Osteoblast (primary cell): ENCODE data around the gene CCDC82. TPM values are rescaled to one million over a fixed set of nuclear protein-coding genes. Genes with fewer than 3 reads are reported as not detected.

Experiments
- DNase-seq: peaks from one replicate; pipeline ENCODE4 v3.0.0; 2011; ENCODE audit warnings: low spot score, mixed read lengths; ENCODE audit not compliant: insufficient read length; ENCODE audit errors: missing footprints
- H2AFZ ChIP-seq: 2 replicates; pipeline ENCODE4 v1.6.0; 2011; ENCODE audit warnings: mild to moderate bottlenecking, low read length
- H3K27ac ChIP-seq: 2 replicates; pipeline ENCODE4 v1.5.1; 2011; ENCODE audit warnings: mild to moderate bottlenecking, low read depth, low read length, moderate library complexity
- H3K27me3 ChIP-seq: 2 replicates; pipeline ENCODE4 v1.6.0; 2012; ENCODE audit warnings: mild to moderate bottlenecking, control low read depth, inconsistent platforms, low read length, moderate library complexity; ENCODE audit not compliant: insufficient read depth
- H3K36me3 ChIP-seq: 2 replicates; pipeline ENCODE4 v1.5.1; 2011; ENCODE audit warnings: mild to moderate bottlenecking, low read length, control low read depth, moderate library complexity; ENCODE audit not compliant: insufficient read depth
- H3K4me1 ChIP-seq: 2 replicates; pipeline ENCODE4 v1.5.1; 2011; ENCODE audit warnings: mild to moderate bottlenecking, low read length, control low read depth, moderate library complexity; ENCODE audit not compliant: insufficient read depth
- H3K4me2 ChIP-seq: 2 replicates; pipeline ENCODE4 v1.6.0; 2011; ENCODE audit warnings: mild to moderate bottlenecking, low read length; ENCODE audit not compliant: insufficient read depth
- H3K4me3 ChIP-seq: fragments of 200-600 bp; sonication (generic); 3 replicates; pipeline ENCODE4 v1.5.1; 2012; ENCODE audit warnings: mild to moderate bottlenecking, low read length, inconsistent platforms; ENCODE audit not compliant: insufficient read depth
- H3K79me2 ChIP-seq: 2 replicates; pipeline ENCODE4 v1.6.0; 2012; ENCODE audit warnings: mild to moderate bottlenecking, low read length, control low read depth, inconsistent platforms; ENCODE audit not compliant: insufficient read depth
- H3K9me3 ChIP-seq: 2 replicates; pipeline ENCODE4 v1.5.1; 2011; ENCODE audit warnings: low read depth, low read length, control low read depth
- H4K20me1 ChIP-seq: 2 replicates; pipeline ENCODE4 v1.6.0; 2012; ENCODE audit warnings: mild to moderate bottlenecking, low read length, control low read depth; ENCODE audit not compliant: insufficient read depth
- CTCF ChIP-seq: IDR thresholded peaks from 2 replicates; pipeline ENCODE4 v1.5.1; 2011; ENCODE audit warnings: mild to moderate bottlenecking, low read depth, low read length, moderate library complexity; ENCODE audit errors: extremely low read depth
- total RNA-seq: library from RNA; depleted of rRNA; stranded (reverse); fragments of >200 nt; gene quantifications from 2 replicates; pipeline ENCODE4 v1.2.3, GENCODE V29; 2012

Gene CCDC82
- total RNA-seq, 1 donor = 19.5 TPM

- TF ChIP-seq CTCF = peak; percentile 67
- no peak overlapping the region for H2AFZ ChIP-seq
- no peaks in the 10 kb centered on the region for H3K27me3 ChIP-seq
- DNase-seq = no peak
- peak overlapping the region; percentile 96 for H3K4me2 ChIP-seq
- H3K4me1 ChIP-seq = peaks cover 48% of the 10 kb centered on the region
- H3K9me3 ChIP-seq = no peaks in the 10 kb centered on the region
- H3K36me3 ChIP-seq = no peaks in the 10 kb centered on the region
- H3K4me3 ChIP-seq = peak overlapping the region; percentile 80
- peaks cover 14% of the 10 kb centered on the region for H4K20me1 ChIP-seq
- peaks cover 66% of the 10 kb centered on the region for H3K79me2 ChIP-seq
- peak overlapping the region; percentile 95 for H3K27ac ChIP-seq
Measured at GRCh38 chr11:96341211-96342013, 48.3 kb downstream of the CCDC82 start.

DNA sequence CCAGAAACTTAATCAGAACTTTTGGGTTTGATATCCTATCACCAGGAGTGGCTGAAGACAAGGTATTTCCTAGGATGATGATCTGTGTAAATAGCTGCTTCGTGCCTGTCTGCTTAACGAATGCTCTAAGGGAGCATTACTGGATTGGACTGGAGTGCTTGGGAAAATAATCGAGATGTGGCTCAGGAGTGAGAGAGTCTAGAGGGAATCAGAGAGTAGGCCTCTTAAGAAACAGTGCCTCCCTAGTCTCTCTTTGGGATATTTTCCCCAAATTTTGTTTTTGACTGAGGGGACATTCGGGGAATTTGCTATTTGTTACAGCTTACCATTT, 49.2 kb downstream of the CCDC82 start:
- Histone ChIP-seq H3K4me2 (peak overlapping the region; percentile 96), H3K4me1 (peaks cover 48% of the 10 kb centered on the region), H3K27me3 (no peaks in the 10 kb centered on the region), H3K4me3 (peak overlapping the region; percentile 80), H3K79me2 (peaks cover 75% of the 10 kb centered on the region), H4K20me1 (peaks cover 14% of the 10 kb centered on the region), H3K36me3 (no peaks in the 10 kb centered on the region), H2AFZ (no peak overlapping the region), H3K27ac (peak overlapping the region; percentile 95), H3K9me3 (no peaks in the 10 kb centered on the region)
- peak; percentile 68 for DNase-seq
- TF ChIP-seq CTCF = no peak

- no peak for DNase-seq
- peaks cover 14% of the 10 kb centered on the region for H4K20me1 ChIP-seq
- H3K4me1 ChIP-seq = peaks cover 48% of the 10 kb centered on the region
- peak overlapping the region; percentile 96 for H3K4me2 ChIP-seq
- H2AFZ ChIP-seq = peak overlapping the region; percentile 32
- H3K79me2 ChIP-seq = peaks cover 81% of the 10 kb centered on the region
- H3K36me3 ChIP-seq = peaks cover 2% of the 10 kb centered on the region
- H3K9me3 ChIP-seq = no peaks in the 10 kb centered on the region
- H3K27me3 ChIP-seq = no peaks in the 10 kb centered on the region
- H3K4me3 ChIP-seq = peak overlapping the region; percentile 80
- TF ChIP-seq CTCF = no peak
- H3K27ac ChIP-seq = peak overlapping the region; percentile 95
Measured at GRCh38 chr11:96339706-96340554, 49.8 kb downstream of the CCDC82 start.
